ENCODE data around the gene DAPK1.

Gene DAPK1

GRCh38 chr9:87497604-87498045 lies at the start of gene DAPK1:
Gene DAPK1, plus strand, starts transcription at chr9:87497867. Its CDS starts 1,211 bp downstream, at chr9:87499078.
- in situ Hi-C loops (cut with HindIII; ENCODE audit: low sequenced_read_pairs), result no loop called here

GRCh38 chr9:87451149-87451548 lies 46.5 kb upstream of the DAPK1 start:
- in situ Hi-C loops (cut with HindIII; ENCODE audit: low sequenced_read_pairs), result no loop called here

GRCh38 chr9:87455407-87455806 lies 42.3 kb upstream of the DAPK1 start:
- in situ Hi-C loops (cut with HindIII; ENCODE audit: low sequenced_read_pairs), result no loop called here

DNA sequence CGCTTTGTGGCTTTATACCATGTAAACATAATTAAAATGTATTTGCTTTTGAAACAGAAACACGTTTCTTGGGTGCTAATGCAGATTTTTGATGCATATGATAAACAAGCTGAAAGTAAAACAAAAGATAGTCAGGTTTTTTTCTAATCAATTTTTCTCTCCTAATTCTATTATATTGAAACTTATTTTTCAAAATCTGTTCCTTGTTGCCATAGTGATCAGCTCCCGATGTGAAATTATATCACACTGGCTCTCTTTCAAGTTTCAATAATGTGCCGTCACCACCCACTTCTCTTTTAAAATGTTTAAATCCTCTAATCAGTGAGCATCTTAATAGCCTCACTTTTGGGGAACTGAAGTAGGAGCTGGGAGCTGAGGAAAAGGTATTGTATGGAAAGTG lies 36.4 kb upstream of the DAPK1 start:
- in situ Hi-C loops (cut with HindIII; ENCODE audit: low sequenced_read_pairs), result no loop called here

GRCh38 chr9:87464110-87464991 lies 33.3 kb upstream of the DAPK1 start:
- in situ Hi-C loops (cut with HindIII; ENCODE audit: low sequenced_read_pairs), result no loop called here

DNA sequence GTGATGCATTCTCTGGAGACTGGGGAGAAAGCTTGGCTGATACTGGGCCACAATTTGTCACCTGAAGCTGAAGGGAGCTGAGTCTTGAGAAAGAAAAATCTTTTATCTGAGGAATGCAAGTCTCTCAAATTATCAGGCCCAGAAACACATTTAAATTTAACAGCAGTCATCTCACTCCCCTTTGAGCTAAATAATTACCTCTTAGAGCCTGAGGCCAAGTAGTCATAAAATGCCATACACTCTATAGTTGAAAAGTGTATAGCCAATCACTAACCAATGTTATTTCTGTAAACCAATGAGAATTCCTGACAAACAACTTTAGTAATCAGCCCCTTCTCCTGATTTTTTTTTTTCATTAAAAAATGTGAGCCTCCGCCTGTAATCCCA lies 32.7 kb upstream of the DAPK1 start:
- in situ Hi-C loops (cut with HindIII; ENCODE audit: low sequenced_read_pairs), result no loop called here

DNA sequence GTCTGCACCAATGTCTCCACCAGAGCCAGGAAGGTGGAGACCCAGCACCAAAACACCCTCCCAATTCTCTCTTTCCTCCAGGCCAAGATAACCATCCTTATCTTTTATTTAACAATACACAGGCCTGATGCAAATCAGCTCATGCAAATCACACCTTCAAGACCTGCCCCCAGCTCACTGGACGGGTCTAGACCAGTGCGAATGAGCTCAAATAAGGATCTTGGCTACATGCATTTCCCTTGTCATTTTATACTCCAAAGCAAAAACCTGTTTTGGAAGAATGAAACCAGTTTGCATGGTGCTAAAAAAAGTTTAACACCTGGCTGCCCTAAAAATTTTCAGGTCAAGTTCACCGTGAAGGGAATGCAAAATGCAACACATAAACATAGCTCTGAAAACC lies 31.9 kb upstream of the DAPK1 start:
- in situ Hi-C loops (cut with HindIII; ENCODE audit: low sequenced_read_pairs), result no loop called here

- in situ Hi-C loops (cut with HindIII; ENCODE audit: low sequenced_read_pairs), result no loop called here
These were observed 30.5 kb upstream of the DAPK1 start for GRCh38 chr9:87467187-87467586.

GRCh38 chr9:87469793-87470465 lies 27.7 kb upstream of the DAPK1 start:
- in situ Hi-C loops (cut with HindIII; ENCODE audit: low sequenced_read_pairs), result no loop called here

DNA sequence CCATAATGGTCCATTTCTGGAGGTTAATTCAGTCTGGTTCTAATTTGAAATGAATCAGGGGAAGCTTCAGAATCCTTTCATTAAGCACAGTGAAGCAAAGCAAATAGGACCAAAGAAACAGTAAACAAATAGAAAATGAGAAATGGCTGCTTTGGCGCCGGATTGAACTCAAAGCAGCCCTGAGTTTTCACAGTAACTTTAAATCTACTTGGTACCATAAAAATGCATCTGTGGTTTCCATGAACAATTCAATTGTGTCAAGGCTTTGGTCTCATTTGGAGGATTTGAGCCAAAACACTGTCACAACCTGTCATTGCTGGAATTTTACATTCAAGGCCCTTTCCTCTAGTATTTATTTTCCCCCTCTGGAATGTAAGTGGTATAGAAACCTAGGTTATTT lies 25.9 kb upstream of the DAPK1 start:
- in situ Hi-C loops (cut with HindIII; ENCODE audit: low sequenced_read_pairs), result no loop called here

- in situ Hi-C loops (cut with HindIII; ENCODE audit: low sequenced_read_pairs), result no loop called here
These were observed 22.2 kb upstream of the DAPK1 start for GRCh38 chr9:87475463-87475862.

GRCh38 chr9:87478226-87478992 lies 19.3 kb upstream of the DAPK1 start:
- in situ Hi-C loops (cut with HindIII; ENCODE audit: low sequenced_read_pairs), result no loop called here

DNA sequence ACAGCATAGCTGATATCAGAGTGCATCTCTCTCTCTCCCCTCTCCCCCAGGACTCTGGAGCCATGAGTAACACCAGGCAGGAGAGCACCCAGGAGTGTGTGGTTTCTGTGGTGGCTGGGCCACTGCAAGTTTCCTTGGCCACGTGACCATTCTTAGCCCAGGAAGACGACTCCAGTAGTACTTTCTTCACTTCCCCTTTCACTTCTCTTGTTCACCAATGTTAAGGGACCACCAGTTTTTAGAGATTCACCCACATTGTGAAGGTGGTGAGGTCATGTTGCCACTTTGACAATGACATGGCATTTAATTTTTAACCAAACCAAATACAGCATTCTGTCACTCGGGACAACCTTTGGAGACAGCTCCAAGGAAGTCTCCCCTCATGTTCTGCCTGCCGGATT lies 17.9 kb upstream of the DAPK1 start:
- in situ Hi-C loops (cut with HindIII; ENCODE audit: low sequenced_read_pairs), result loop anchor here (5.0 kb wide), 1 partner anchor 38 kb away; no protein-coding TSS in a partner anchor

- in situ Hi-C loops (cut with HindIII; ENCODE audit: low sequenced_read_pairs), result loop anchor here (5.0 kb wide), 1 partner anchor 35 kb away; no protein-coding TSS in a partner anchor
These were observed 15.5 kb upstream of the DAPK1 start for GRCh38 chr9:87481890-87482855.

DNA sequence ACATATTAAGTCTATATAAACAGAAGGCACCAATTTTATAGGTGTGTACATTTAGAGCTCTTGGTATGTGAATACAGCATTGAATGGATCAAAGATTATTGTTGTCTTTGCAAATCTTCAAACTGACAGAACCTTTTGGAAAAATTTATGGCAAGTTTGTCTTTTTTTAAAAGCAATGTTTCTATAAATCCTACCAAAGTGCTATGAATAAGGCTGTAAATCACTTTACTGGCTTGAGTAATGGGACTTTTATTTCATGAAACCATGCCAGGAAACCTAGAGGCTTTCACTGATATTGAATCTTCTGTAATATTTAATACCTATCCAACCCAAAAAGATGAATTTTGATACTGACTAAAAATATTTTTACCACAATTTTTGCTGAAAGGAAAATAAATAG lies 7.4 kb upstream of the DAPK1 start:
- in situ Hi-C loops (cut with HindIII; ENCODE audit: low sequenced_read_pairs), result no loop called here

DNA sequence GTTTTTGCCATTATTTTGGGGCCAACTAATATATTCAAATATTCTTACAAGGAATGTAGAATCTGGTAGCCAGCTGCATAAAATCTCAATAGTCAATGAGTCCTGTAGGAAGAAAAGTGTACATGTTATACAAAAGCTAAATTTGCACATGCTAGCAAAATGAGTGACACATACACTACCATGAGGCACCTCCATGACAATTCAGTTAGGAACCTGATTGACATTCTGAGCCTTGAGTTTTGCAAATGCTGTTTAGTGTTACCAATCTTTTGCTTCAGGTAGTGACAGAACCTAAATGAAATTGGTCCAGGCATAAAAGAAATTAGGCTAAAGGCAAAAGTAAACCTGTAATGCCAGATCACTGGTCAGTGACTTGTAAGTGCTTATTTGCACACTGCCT lies 6.8 kb upstream of the DAPK1 start:
- in situ Hi-C loops (cut with HindIII; ENCODE audit: low sequenced_read_pairs), result no loop called here

GRCh38 chr9:87491523-87491922 lies 6.1 kb upstream of the DAPK1 start:
- in situ Hi-C loops (cut with HindIII; ENCODE audit: low sequenced_read_pairs), result no loop called here

GRCh38 chr9:87492642-87493041 lies 5.0 kb upstream of the DAPK1 start:
- in situ Hi-C loops (cut with HindIII; ENCODE audit: low sequenced_read_pairs), result no loop called here

DNA sequence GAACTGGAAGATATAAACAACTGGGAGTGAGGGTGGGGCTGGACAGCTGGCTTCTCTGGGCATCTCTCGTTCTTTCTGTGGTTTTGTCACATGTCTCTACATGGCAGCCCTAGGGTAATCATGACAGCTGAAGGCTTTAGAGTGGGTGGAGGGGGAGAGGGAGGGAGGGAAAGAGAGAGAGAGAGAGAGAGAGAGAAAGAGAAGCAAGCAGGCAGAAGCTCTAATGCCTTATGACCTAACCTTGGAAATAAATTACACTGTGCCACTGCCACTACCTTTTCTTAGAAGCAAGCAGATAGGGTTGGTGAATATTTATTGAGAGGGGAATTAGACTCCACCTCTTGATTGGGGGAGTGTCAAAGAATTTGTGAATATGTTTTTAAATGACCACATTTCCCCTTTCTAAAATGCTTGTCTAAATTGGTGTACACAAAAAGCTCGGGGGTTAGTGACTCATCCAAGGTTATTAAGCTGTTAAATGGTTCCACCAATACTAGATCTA lies 2.6 kb upstream of the DAPK1 start:
- in situ Hi-C loops (cut with HindIII; ENCODE audit: low sequenced_read_pairs), result no loop called here

- in situ Hi-C loops (cut with HindIII; ENCODE audit: low sequenced_read_pairs), result no loop called here
These were observed 525 bp upstream of the DAPK1 start for GRCh38 chr9:87497080-87497603.

Data from endothelial cell of hepatic sinusoid (primary cell).